ENCODE measurements around the gene PGAP6. TPM values are rescaled to one million over a fixed set of nuclear protein-coding genes. Genes with fewer than 3 reads are reported as not detected.

The PGAP6 gene
- total and polyA plus RNA-seq, 2 donors (not counting 1 experiment from before 2014, with no cell fraction given): 46.2 to 82.7 TPM

GRCh38 chr16:324201-324450, 57.7 kb downstream of the PGAP6 start:
- peaks cover 3% of the 10 kb centered on the region for H3K79me2 ChIP-seq (ENCODE audit: control insufficient read depth, insufficient read depth, low read length)

GRCh38 chr16:322476-323143, 59.2 kb downstream of the PGAP6 start:
- TF ChIP-seq EZH2 (IDR thresholded peaks at IDR 0.05; ENCODE audit: low read length, missing control alignments): no peak
- TF ChIP-seq CTCF (conservative IDR thresholded peaks at IDR 0.05 in 1 of 2, IDR thresholded peaks at IDR 0.05 in 1 of 2; ENCODE audit: low read depth in 1 of 2, low read length in 2 of 2): no peak
- DNase-seq (ENCODE audit: low read depth in 2 of 2): no peak
- no peak overlapping the region for H3K9ac ChIP-seq (ENCODE audit: insufficient read depth, low read length)
- H3K4me3 ChIP-seq (replicated peaks in 1 of 4; ENCODE audit: control extremely low read depth in 1 of 4, insufficient read depth in 1 of 4, low read depth in 3 of 4, low read length in 4 of 4): no peak overlapping the region
- H3K36me3 ChIP-seq (ENCODE audit: control insufficient read depth, insufficient read depth, low read length): peaks cover 3% of the 10 kb centered on the region
- H3K79me2 ChIP-seq (ENCODE audit: control insufficient read depth, insufficient read depth, low read length): no peaks in the 10 kb centered on the region
- no peak overlapping the region for H3K4me2 ChIP-seq (ENCODE audit: extremely low read depth, insufficient read depth, low read length)
- H3K27ac ChIP-seq (ENCODE audit: insufficient read depth, low read length): no peak overlapping the region
- no peaks in the 10 kb centered on the region for H3K9me3 ChIP-seq (ENCODE audit: control insufficient read depth, insufficient read depth, low read depth, low read length)
- H2AFZ ChIP-seq (ENCODE audit: low read length): no peak overlapping the region
- peaks cover 6% of the 10 kb centered on the region for H3K4me1 ChIP-seq (ENCODE audit: control insufficient read depth, extremely low read depth, insufficient read depth, low read length)
- no peaks in the 10 kb centered on the region for H3K27me3 ChIP-seq (ENCODE audit: control insufficient read depth, insufficient read depth, low read length)
- no peaks in the 10 kb centered on the region for H4K20me1 ChIP-seq (ENCODE audit: control insufficient read depth, extremely low read depth, insufficient read depth, low read length)

More at GRCh38 chr16:324201-324450, 57.7 kb downstream of the PGAP6 start:
- Histone ChIP-seq H4K20me1 (ENCODE audit: control insufficient read depth, extremely low read depth, insufficient read depth, low read length) (no peaks in the 10 kb centered on the region), H3K9me3 (ENCODE audit: control insufficient read depth, insufficient read depth, low read depth, low read length) (no peaks in the 10 kb centered on the region), H3K27me3 (ENCODE audit: control insufficient read depth, insufficient read depth, low read length) (no peaks in the 10 kb centered on the region), H3K9ac (ENCODE audit: insufficient read depth, low read length) (no peak overlapping the region), H3K36me3 (ENCODE audit: control insufficient read depth, insufficient read depth, low read length) (no peaks in the 10 kb centered on the region), H3K27ac (ENCODE audit: insufficient read depth, low read length) (no peak overlapping the region), H2AFZ (ENCODE audit: low read length) (no peak overlapping the region), H3K4me1 (ENCODE audit: control insufficient read depth, extremely low read depth, insufficient read depth, low read length) (peaks cover 11% of the 10 kb centered on the region), H3K4me3 (replicated peaks in 1 of 4; ENCODE audit: control extremely low read depth in 1 of 4, insufficient read depth in 1 of 4, low read depth in 3 of 4, low read length in 4 of 4) (no peak overlapping the region), H3K4me2 (ENCODE audit: extremely low read depth, insufficient read depth, low read length) (no peak overlapping the region)
- TF ChIP-seq EZH2 (IDR thresholded peaks at IDR 0.05; ENCODE audit: low read length, missing control alignments): no peak
- DNase-seq (ENCODE audit: low read depth in 2 of 2): no peak

GRCh38 chr16:321532-321931, 60.2 kb downstream of the PGAP6 start:
- Histone ChIP-seq H3K36me3 (ENCODE audit: control insufficient read depth, insufficient read depth, low read length) (peaks cover 3% of the 10 kb centered on the region), H3K4me2 (ENCODE audit: extremely low read depth, insufficient read depth, low read length) (no peak overlapping the region), H3K79me2 (ENCODE audit: control insufficient read depth, insufficient read depth, low read length) (peaks cover 3% of the 10 kb centered on the region), H3K9me3 (ENCODE audit: control insufficient read depth, insufficient read depth, low read depth, low read length) (no peaks in the 10 kb centered on the region), H3K27ac (ENCODE audit: insufficient read depth, low read length) (no peak overlapping the region), H3K9ac (ENCODE audit: insufficient read depth, low read length) (no peak overlapping the region), H4K20me1 (ENCODE audit: control insufficient read depth, extremely low read depth, insufficient read depth, low read length) (no peaks in the 10 kb centered on the region), H3K27me3 (ENCODE audit: control insufficient read depth, insufficient read depth, low read length) (no peaks in the 10 kb centered on the region), H2AFZ (ENCODE audit: low read length) (no peak overlapping the region), H3K4me1 (ENCODE audit: control insufficient read depth, extremely low read depth, insufficient read depth, low read length) (no peaks in the 10 kb centered on the region), H3K4me3 (replicated peaks in 1 of 4; ENCODE audit: control extremely low read depth in 1 of 4, insufficient read depth in 1 of 4, low read depth in 3 of 4, low read length in 4 of 4) (no peak overlapping the region)
- no peak for TF ChIP-seq EZH2 (IDR thresholded peaks at IDR 0.05; ENCODE audit: low read length, missing control alignments)
- TF ChIP-seq CTCF (conservative IDR thresholded peaks at IDR 0.05 in 1 of 2, IDR thresholded peaks at IDR 0.05 in 1 of 2; ENCODE audit: low read depth in 1 of 2, low read length in 2 of 2): no peak
- no peak for DNase-seq (ENCODE audit: low read depth in 2 of 2)

Other genes with a start within 250 kb of the PGAP6 start
- 6.7 and 9.6 TPM in 2 replicates for gene NPRL3, start 243.3 kb downstream of the PGAP6 start, total RNA-seq
- 8.7 and 13.6 TPM in 2 replicates for gene NPRL3, start 243.3 kb downstream of the PGAP6 start, polyA plus RNA-seq
- gene HBZ, start 229.3 kb downstream of the PGAP6 start, total RNA-seq: not detected in 2 replicates
- gene HBZ, start 229.3 kb downstream of the PGAP6 start, polyA plus RNA-seq: not detected in 2 replicates
- not detected in 2 replicates for gene HBM, start 216.0 kb downstream of the PGAP6 start, total RNA-seq
- gene HBM, start 216.0 kb downstream of the PGAP6 start, polyA plus RNA-seq: not detected in 2 replicates
- not detected in 2 replicates for gene HBA2, start 209.1 kb downstream of the PGAP6 start, total RNA-seq
- 0.19 TPM in 1 of 2 replicates, not detected in the other for gene HBA2, start 209.1 kb downstream of the PGAP6 start, polyA plus RNA-seq
- gene HBA1, start 205.3 kb downstream of the PGAP6 start, total RNA-seq: not detected in 2 replicates
- gene HBA1, start 205.3 kb downstream of the PGAP6 start, polyA plus RNA-seq: 0.69 and 0.77 TPM in 2 replicates
- gene HBQ1, start 201.5 kb downstream of the PGAP6 start, total RNA-seq: not detected in 2 replicates
- not detected in 2 replicates for gene HBQ1, start 201.5 kb downstream of the PGAP6 start, polyA plus RNA-seq
- gene LUC7L, start 152.5 kb downstream of the PGAP6 start, total RNA-seq: 32.4 and 38.0 TPM in 2 replicates
- 30.9 and 31.1 TPM in 2 replicates for gene LUC7L, start 152.5 kb downstream of the PGAP6 start, polyA plus RNA-seq
- 67.0 and 68.5 TPM in 2 replicates for gene FAM234A, start 147.2 kb downstream of the PGAP6 start, total RNA-seq
- gene FAM234A, start 147.2 kb downstream of the PGAP6 start, polyA plus RNA-seq: 53.7 and 64.8 TPM in 2 replicates
- 3.1 and 6.3 TPM in 2 replicates for gene RGS11, start 106.0 kb downstream of the PGAP6 start, total RNA-seq
- 1.1 TPM in 2 replicates for gene RGS11, start 106.0 kb downstream of the PGAP6 start, polyA plus RNA-seq
- 0.77 and 1.3 TPM in 2 replicates for gene ARHGDIG, start 101.4 kb downstream of the PGAP6 start, total RNA-seq
- gene ARHGDIG, start 101.4 kb downstream of the PGAP6 start, polyA plus RNA-seq: 0.12 and 0.30 TPM in 2 replicates
- gene PDIA2, start 98.8 kb downstream of the PGAP6 start, total RNA-seq: 0.33 TPM in 1 of 2 replicates, not detected in the other
- 0.06 and 0.18 TPM in 2 replicates for gene PDIA2, start 98.8 kb downstream of the PGAP6 start, polyA plus RNA-seq
- 18.2 and 18.7 TPM in 2 replicates for gene AXIN1, start 29.3 kb downstream of the PGAP6 start, total RNA-seq
- gene AXIN1, start 29.3 kb downstream of the PGAP6 start, polyA plus RNA-seq: 5.1 and 7.2 TPM in 2 replicates
- 53.7 and 65.2 TPM in 2 replicates for gene MRPL28, start 11.4 kb downstream of the PGAP6 start, total RNA-seq
- 86.5 and 133 TPM in 2 replicates for gene MRPL28, start 11.4 kb downstream of the PGAP6 start, polyA plus RNA-seq
- 51.9 and 71.7 TPM in 2 replicates for gene NME4, start 15.2 kb upstream of the PGAP6 start, total RNA-seq
- 114 and 121 TPM in 2 replicates for gene NME4, start 15.2 kb upstream of the PGAP6 start, polyA plus RNA-seq
- gene DECR2, start 19.9 kb upstream of the PGAP6 start, total RNA-seq: 6.4 and 12.1 TPM in 2 replicates
- gene DECR2, start 19.9 kb upstream of the PGAP6 start, polyA plus RNA-seq: 10.8 and 12.0 TPM in 2 replicates
- gene RAB11FIP3, start 43.7 kb upstream of the PGAP6 start, total RNA-seq: 17.5 and 22.1 TPM in 2 replicates
- 7.3 and 11.9 TPM in 2 replicates for gene RAB11FIP3, start 43.7 kb upstream of the PGAP6 start, polyA plus RNA-seq
- gene CAPN15, start 145.7 kb upstream of the PGAP6 start, total RNA-seq: 16.4 and 21.3 TPM in 2 replicates
- gene CAPN15, start 145.7 kb upstream of the PGAP6 start, polyA plus RNA-seq: 4.1 and 7.8 TPM in 2 replicates
- not detected in 2 replicates for gene PRR35, start 178.4 kb upstream of the PGAP6 start, total RNA-seq
- gene PRR35, start 178.4 kb upstream of the PGAP6 start, polyA plus RNA-seq: not detected in 2 replicates
- 2.1 and 3.3 TPM in 2 replicates for gene NHLRC4, start 185.0 kb upstream of the PGAP6 start, total RNA-seq
- gene NHLRC4, start 185.0 kb upstream of the PGAP6 start, polyA plus RNA-seq: 0.34 and 0.66 TPM in 2 replicates
- gene PIGQ, start 188.0 kb upstream of the PGAP6 start, total RNA-seq: 20.5 and 22.3 TPM in 2 replicates
- 11.2 and 13.0 TPM in 2 replicates for gene PIGQ, start 188.0 kb upstream of the PGAP6 start, polyA plus RNA-seq
- gene RAB40C, start 208.1 kb upstream of the PGAP6 start, total RNA-seq: 9.8 and 11.6 TPM in 2 replicates
- gene RAB40C, start 208.1 kb upstream of the PGAP6 start, polyA plus RNA-seq: 3.2 and 3.7 TPM in 2 replicates
- under 0.01 and 0.17 TPM in 2 replicates for gene WFIKKN1, start 249.0 kb upstream of the PGAP6 start, total RNA-seq
- not detected in 2 replicates for gene WFIKKN1, start 249.0 kb upstream of the PGAP6 start, polyA plus RNA-seq

Measured in fibroblast of lung (primary cell).